Measurements from ENCODE around the gene GLT8D1.

DNA sequence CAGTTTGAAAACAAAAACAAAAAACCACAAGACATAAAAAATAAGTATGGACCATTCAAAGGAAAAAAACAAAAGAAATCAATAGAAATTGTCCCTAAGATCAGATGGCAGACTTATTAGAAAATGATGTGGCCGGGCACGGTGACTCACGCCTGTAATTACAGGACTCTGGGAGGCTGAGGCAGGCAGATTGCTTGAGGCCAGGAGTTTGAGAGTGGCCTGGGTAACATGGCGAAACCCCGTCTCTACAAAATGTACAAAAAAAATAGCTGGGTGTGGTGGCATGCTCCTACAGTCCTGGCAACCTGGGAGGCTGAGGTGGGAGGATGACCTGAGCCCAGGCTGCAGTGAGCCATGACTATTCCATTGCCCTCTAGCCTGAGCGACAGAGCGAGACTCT is 16.9 kb upstream of the GLT8D1 start:
- TF ChIP-seq CTCF (IDR thresholded peaks at IDR 0.05) (no peak), POLR2A (IDR thresholded peaks at IDR 0.05) (no peak), POLR2AphosphoS5 (IDR thresholded peaks at IDR 0.05) (no peak), EP300 (IDR thresholded peaks at IDR 0.05) (no peak)
